A549 (cell line): ENCODE data around the gene P3H1. TPM values are rescaled to one million over a fixed set of nuclear protein-coding genes. Genes with fewer than 3 reads are reported as not detected.

Experiments
- ATAC-seq, 2 experiments: fragments of 200-7000 bp in 1 of 2; fragments of >200 bp in 1 of 2; cut with Nextera tagmentation in 1 of 2; cut with Tn5 transposase in 1 of 2; 3 replicates each; pipeline versions ENCODE4 v1.8.0 to v1.9.1; 2018 to 2020; ENCODE audit warnings: mild to moderate bottlenecking in 1 of 2, moderate library complexity in 1 of 2
- CTCF ChIA-PET: fragments of 300-600 bp; sonication (Branson Sonifier 250); formaldehyde crosslinking; extraction: SDS; loops from one replicate; lab custom pipeline; 2021; ENCODE audit warnings: antibody characterized with exemption, inconsistent platforms; lab: Yijun Ruan, JAX
- POLR2A ChIA-PET: fragments of 350-600 bp; formaldehyde crosslinking; extraction: SDS; loops from one replicate; lab custom pipeline; 2021; ENCODE audit warnings: antibody characterized with exemption, inconsistent platforms; lab: Yijun Ruan, JAX
- DNase-seq, 2 experiments: peaks; one replicate each; pipeline versions ENCODE4 v3.0.0 to v3.0.0-alpha.2; 2011 to 2016; ENCODE audit warnings: low read depth in 1 of 2, low spot score in 1 of 2
- FAIRE-seq: peaks from 2 replicates; lab custom pipeline; 2011; peaks lifted over from hg19 to GRCh38; lab: Jason Lieb, UNC
- H3K27ac ChIP-seq, 2 experiments: fragments of >200 bp; sonication (Bioruptor Twin); formaldehyde crosslinking; 3 replicates each; pipeline ENCODE4 v1.5.1; 2016 to 2017
- H3K4me1 ChIP-seq: fragments of >200 bp; sonication (Bioruptor Twin); formaldehyde crosslinking; 3 replicates; pipeline ENCODE4 v1.6.1; 2016
- H3K4me2 ChIP-seq: fragments of >200 bp; sonication (Bioruptor Twin); formaldehyde crosslinking; 3 replicates; pipeline ENCODE4 v1.6.1; 2016
- H3K4me3 ChIP-seq: fragments of >200 bp; sonication (Bioruptor Twin); formaldehyde crosslinking; 3 replicates; pipeline ENCODE4 v1.5.1; 2016
- H3K9me3 ChIP-seq: fragments of >200 bp; sonication (Bioruptor Twin); formaldehyde crosslinking; 3 replicates; pipeline ENCODE4 v1.6.1; 2016
- ATOH8 ChIP-seq: fragments of 250-450 bp; sonication (Bioruptor Pico); IDR thresholded peaks from 2 replicates; pipeline ENCODE4 v1.5.0; 2020; ENCODE audit warnings: low read depth, mild to moderate bottlenecking, moderate library complexity
- BCL3 ChIP-seq: fragments of >200 bp; sonication (Bioruptor Twin); formaldehyde crosslinking; IDR thresholded peaks from 3 replicates; pipeline ENCODE4 v1.6.1; 2016
- CEBPB ChIP-seq, 2 experiments: fragments of >200 bp in 1 of 2; sonication (Bioruptor Twin) in 1 of 2; formaldehyde crosslinking in 1 of 2; IDR thresholded peaks; 2 replicates each; pipeline ENCODE4 v1.6.1; 2012 to 2016
- CHD2 ChIP-seq: fragments of 150-350 bp; IDR thresholded peaks from 2 replicates; pipeline ENCODE4 v1.6.1; 2014; ENCODE audit warnings: low read length; ENCODE audit not compliant: partially characterized antibody
- E2F6 ChIP-seq: IDR thresholded peaks from 2 replicates; pipeline ENCODE4 v1.6.1; 2012; ENCODE audit warnings: low read depth, borderline replicate concordance
- ELK1 ChIP-seq: fragments of 150-350 bp; IDR thresholded peaks from 2 replicates; pipeline ENCODE4 v1.6.1; 2014; ENCODE audit warnings: low read depth, mild to moderate bottlenecking, low read length
- EP300 ChIP-seq, 2 experiments: fragments of >200 bp; sonication (Bioruptor Twin); formaldehyde crosslinking; IDR thresholded peaks; 2 replicates in 1 of 2; 3 replicates in 1 of 2; pipeline ENCODE4 v1.6.1; 2016 to 2017
- FOXS1 ChIP-seq: fragments of 250-450 bp; sonication (Bioruptor Pico); IDR thresholded peaks from 2 replicates; pipeline ENCODE4 v1.5.0; 2020; ENCODE audit warnings: mild to moderate bottlenecking, moderate library complexity
- GATA3 ChIP-seq: IDR thresholded peaks from 2 replicates; pipeline ENCODE4 v1.6.1; 2012; ENCODE audit warnings: borderline replicate concordance
- HES2 ChIP-seq: fragments of >200 bp; sonication (Bioruptor Twin); formaldehyde crosslinking; IDR thresholded peaks from 2 replicates; pipeline ENCODE4 v1.6.1; 2016
- HMGXB4 ChIP-seq: fragments of 250-450 bp; sonication (Bioruptor Pico); IDR thresholded peaks from 2 replicates; pipeline ENCODE4 v1.5.0; 2021; ENCODE audit warnings: mild to moderate bottlenecking, moderate library complexity, borderline replicate concordance
- HOXB13 ChIP-seq: fragments of 250-450 bp; sonication (Bioruptor Pico); IDR thresholded peaks from 2 replicates; pipeline ENCODE4 v1.5.0; 2020; ENCODE audit warnings: low read depth, mild to moderate bottlenecking, moderate library complexity
- HOXB5 ChIP-seq: fragments of 250-450 bp; sonication (Bioruptor Pico); IDR thresholded peaks from 2 replicates; pipeline ENCODE4 v1.5.0; 2020; ENCODE audit warnings: mild to moderate bottlenecking, moderate library complexity
- JUN ChIP-seq, 2 experiments: fragments of >200 bp; sonication (Bioruptor Twin); formaldehyde crosslinking; IDR thresholded peaks; 2 replicates in 1 of 2; 3 replicates in 1 of 2; pipeline ENCODE4 v1.6.1; 2016 to 2017
- JUNB ChIP-seq: fragments of >200 bp; sonication (Bioruptor Twin); formaldehyde crosslinking; IDR thresholded peaks from 2 replicates; pipeline ENCODE4 v1.6.1; 2016
- MAZ ChIP-seq: fragments of 150-350 bp; IDR thresholded peaks from 2 replicates; pipeline ENCODE4 v1.6.1; 2014; ENCODE audit warnings: antibody characterized with exemption, low read depth, low read length, borderline replicate concordance
- NPAS2 ChIP-seq: fragments of 250-450 bp; sonication (Bioruptor Pico); IDR thresholded peaks from 2 replicates; pipeline ENCODE4 v1.8.0; 2022; ENCODE audit warnings: mild to moderate bottlenecking, moderate library complexity, borderline replicate concordance
- NR3C1 ChIP-seq: fragments of >200 bp; sonication (Bioruptor Twin); formaldehyde crosslinking; IDR thresholded peaks from 3 replicates; pipeline ENCODE4 v1.6.1; 2017
- PHF8 ChIP-seq: fragments of 200-600 bp; sonication (generic); IDR thresholded peaks from 2 replicates; pipeline ENCODE4 v1.6.1; 2016; ENCODE audit warnings: low read depth, mild to moderate bottlenecking, antibody characterized with exemption, moderate library complexity, borderline replicate concordance
- POLR2A ChIP-seq: IDR thresholded peaks from 2 replicates; pipeline ENCODE4 v1.6.1; 2012; ENCODE audit warnings: mild to moderate bottlenecking, low read length
- RARB ChIP-seq: fragments of 250-450 bp; sonication (Bioruptor Pico); IDR thresholded peaks from 2 replicates; pipeline ENCODE4 v1.8.0; 2021; ENCODE audit warnings: mild to moderate bottlenecking, moderate library complexity
- RFX5 ChIP-seq: fragments of 450-650 bp; IDR thresholded peaks from 2 replicates; pipeline ENCODE4 v1.7.1; 2014; ENCODE audit warnings: antibody characterized with exemption, mild to moderate bottlenecking, moderate library complexity
- TP53 ChIP-seq: fragments of 250-450 bp; sonication (Bioruptor Pico); IDR thresholded peaks from 2 replicates; pipeline ENCODE4 v1.5.0; 2021; ENCODE audit warnings: mild to moderate bottlenecking, moderate library complexity
- ZNF302 ChIP-seq: fragments of 250-450 bp; sonication (Bioruptor Pico); IDR thresholded peaks from 2 replicates; pipeline ENCODE4 v1.9.0; 2021; ENCODE audit warnings: inconsistent platforms, mild to moderate bottlenecking, moderate library complexity
- WGBS: methylation state at CpG from one replicate; pipeline ENCODE4 v1.1.6; 2017; ENCODE audit errors: missing lambda C conversion rate; 5-methylcytosine and 5-hydroxymethylcytosine counted together
- polyA plus RNA-seq, 4 experiments: library from polyadenylated mRNA; depleted of rRNA in 3 of 4; stranded (reverse); fragments of >200 nt; fragmentation: RNase III in 1 of 4; extraction: RNeasy Plus Mini Kit Qiagen cat#74134 plus additional on column Dnase treatment in 1 of 4; gene quantifications; 2 replicates in 3 of 4; 3 replicates in 1 of 4; pipeline ENCODE4 v1.2.3, GENCODE V29; 2011 to 2017

P3H1 gene
- polyA plus RNA-seq, 2 of the 4 experiments (the other 2 are of a cell fraction) = 27.3 to 30.3 TPM

GRCh38 chr1:42739753-42740700 lies 26.8 kb downstream of the P3H1 start, which contains the start of gene CLDN19:
TSS of gene CLDN19 (minus strand) at chr1:42740236. CDS start at chr1:42740063, 173 bp downstream.
- Histone ChIP-seq H3K9me3 (no peaks in the 10 kb centered on the region), H3K27ac (no peak within 1 kb of the TSS), H3K4me2 (no peak within 1 kb of the TSS), H3K4me1 (no peaks in the 10 kb centered on the region), H3K4me3 (no peak within 1 kb of the TSS)
- no peak for DNase-seq
- 76% methylated on average over 10 of the region's 27 CpGs for WGBS
- no peak for TF ChIP-seq E2F6
- TF ChIP-seq RFX5 = no peak
- no peak for TF ChIP-seq ZNF302 (CRISPR knock-in tag)
- no peak for TF ChIP-seq NR3C1
- no peak for TF ChIP-seq JUNB
- TF ChIP-seq NPAS2 (CRISPR knock-in tag) = no peak
- no peak for TF ChIP-seq JUN (IDR thresholded peaks at IDR 0.05)
- TF ChIP-seq HOXB5 (CRISPR knock-in tag) = no peak
- TF ChIP-seq HES2 = no peak
- no peak for TF ChIP-seq HOXB13 (CRISPR knock-in tag)
- no peak for TF ChIP-seq BCL3
- no peak for TF ChIP-seq MAZ
- TF ChIP-seq PHF8 = no peak
- TF ChIP-seq POLR2A = no peak
- no peak for TF ChIP-seq RARB
- no peak for TF ChIP-seq TP53 (CRISPR knock-in tag)
- TF ChIP-seq ATOH8 = no peak
- TF ChIP-seq CEBPB (IDR thresholded peaks at IDR 0.05) = no peak
- TF ChIP-seq HMGXB4 (CRISPR knock-in tag) = no peak
- TF ChIP-seq FOXS1 (CRISPR knock-in tag) = no peak
- CTCF ChIA-PET = interaction anchor here (1.3 kb wide), 1 partner anchor 107 kb away, joined by 3 read pairs; no protein-coding TSS in a partner anchor
- no peak for FAIRE-seq
- no peak for ATAC-seq
- POLR2A ChIA-PET = no interaction called here

GRCh38 chr1:42738678-42739226 lies 28.1 kb downstream of the P3H1 start:
- Histone ChIP-seq H3K4me3 (no peak overlapping the region), H3K9me3 (no peaks in the 10 kb centered on the region), H3K4me1 (no peaks in the 10 kb centered on the region), H3K27ac (no peak overlapping the region), H3K4me2 (no peak overlapping the region)
- POLR2A ChIA-PET = no interaction called here
- FAIRE-seq = no peak
- CTCF ChIA-PET = interaction anchor here (1.1 to 1.3 kb wide), 2 partner anchors 8 to 18 kb away, joined by 3 to 5 read pairs; no protein-coding TSS in a partner anchor
- ATAC-seq = no peak
- 71% methylated on average over 5 of the region's 8 CpGs for WGBS
- DNase-seq = no peak
- no peak for TF ChIP-seq EP300 (IDR thresholded peaks at IDR 0.05)
- no peak for TF ChIP-seq CHD2
- no peak for TF ChIP-seq HMGXB4 (CRISPR knock-in tag)
- TF ChIP-seq E2F6 = no peak
- TF ChIP-seq JUN (IDR thresholded peaks at IDR 0.05) = no peak
- no peak for TF ChIP-seq ELK1
- TF ChIP-seq BCL3 = no peak
- TF ChIP-seq GATA3 = no peak
